Adrenal gland (tissue), 12 donors: ENCODE results near the gene ANK3. TPM values are rescaled to one million over a fixed set of nuclear protein-coding genes. Genes with fewer than 3 reads are reported as not detected.

Experiments used
- DNase-seq, 7 donors: peaks; one replicate each; pipeline ENCODE4 v3.0.0-alpha.2; 2019 to 2020
- H3K27ac ChIP-seq, 5 donors: fragments of 200-600 bp; sonication (generic) in 4 of 5; 1 replicate in 3 of 5; 2 replicates in 2 of 5; pipeline versions ENCODE4 v1.5.1 to v1.8.0; 2016 to 2020; ENCODE audit warnings: mild to moderate bottlenecking in 1 of 5
- H3K27me3 ChIP-seq: fragments of 200-600 bp; 2 replicates; pipeline ENCODE4 v1.8.0; 2021
- H3K36me3 ChIP-seq, 2 donors: fragments of 200-600 bp; replicated peaks in 1 of 2; 1 replicate in 1 of 2; 2 replicates in 1 of 2; pipeline versions ENCODE4 v1.5.1 to v1.8.0; 2018 to 2022
- H3K4me1 ChIP-seq, 2 donors: fragments of 200-600 bp; replicated peaks in 1 of 2; 1 replicate in 1 of 2; 2 replicates in 1 of 2; pipeline versions ENCODE4 v1.5.1 to v1.8.0; 2018 to 2021
- H3K4me3 ChIP-seq, 4 donors: fragments of 200-600 bp; sonication (generic) in 3 of 4; one replicate each; pipeline ENCODE4 v1.5.1; 2016 to 2018
- H3K9me3 ChIP-seq, 3 donors: fragments of 200-600 bp; sonication (generic) in 1 of 3; replicated peaks in 1 of 3; 1 replicate in 2 of 3; 2 replicates in 1 of 3; pipeline versions ENCODE4 v1.5.1 to v1.8.0; 2016 to 2021
- POLR2A ChIP-seq, 2 donors: fragments of 450-650 bp; IDR thresholded peaks; one replicate each; pipeline ENCODE4 v1.6.1; 2017; ENCODE audit warnings: antibody characterized with exemption in 2 of 2, mild to moderate bottlenecking in 2 of 2, moderate library complexity in 1 of 2
- WGBS, 4 donors: extraction: QIAGEN DNeasy Blood & Tissue Kit in 2 of 4; methylation state at CpG; one replicate each; pipeline versions ENCODE4 v1.1.5 to v1.1.7; 2013 to 2017; 5-methylcytosine and 5-hydroxymethylcytosine counted together
- intact Hi-C, 2 donors: fragments of 100-400 bp; cut with DNase I; formaldehyde crosslinking; loops; one replicate each; pipeline versions ENCODE4 v1.14.1 to v1.15.0; 2022 to 2023
- polyA plus RNA-seq, 3 donors: library from polyadenylated mRNA; stranded (reverse); fragments of 200-250 nt in 2 of 3; fragments of 350-450 nt in 1 of 3; fragmentation: Illumina TruSeq in 1 of 3; extraction: RNeasy Lipid Tissue Mini Kit (QIAGEN cat#74804) in 1 of 3; gene quantifications; one replicate each; pipeline ENCODE4 v1.2.3, GENCODE V29; 2013 to 2014
- total RNA-seq, 9 donors: library from RNA; depleted of rRNA in 4 of 9; stranded (reverse); fragments of >200 nt in 4 of 9; fragments of 120-200 nt in 1 of 9; fragmentation: NEBNext Ultra II Directional in 1 of 9; extraction: Animal tissue kit (Norgen Biotek cat#: 25700) in 1 of 9; gene quantifications; one replicate each; pipeline versions ENCODE4 v1.1.0 to v1.2.4, GENCODE V29; 2013 to 2023
- TF ChIP-seq, protein P1 (sequence below), 6 experiments: fragments of 450-650 bp in 4 of 6; fragments of 200-600 bp in 2 of 6; sonication (generic) in 1 of 6; IDR thresholded peaks; 1 replicate in 5 of 6; 2 replicates in 1 of 6; pipeline versions ENCODE4 v1.5.1 to v1.8.0; 2016 to 2021; ENCODE audit warnings: antibody characterized with exemption in 6 of 6, mild to moderate bottlenecking in 2 of 6, moderate library complexity in 1 of 6
- donor health status: healthy with polysubstance abuse.
- donor health status: Bipolar disorder and iron deficiency.
- donor health status: DM: yes; HTN: yes; CAD: no.
- donor health status: DM: no; HTN: no; CAD: no.
- donor health status: DM: no; HTN: no; CAD: no.
- donor health status: DM: yes; HTN: yes; CAD: no.

ANK3 gene
- total and polyA plus RNA-seq, 12 donors, result 2.6 to 48.1 (median 15.2) TPM

DNA sequence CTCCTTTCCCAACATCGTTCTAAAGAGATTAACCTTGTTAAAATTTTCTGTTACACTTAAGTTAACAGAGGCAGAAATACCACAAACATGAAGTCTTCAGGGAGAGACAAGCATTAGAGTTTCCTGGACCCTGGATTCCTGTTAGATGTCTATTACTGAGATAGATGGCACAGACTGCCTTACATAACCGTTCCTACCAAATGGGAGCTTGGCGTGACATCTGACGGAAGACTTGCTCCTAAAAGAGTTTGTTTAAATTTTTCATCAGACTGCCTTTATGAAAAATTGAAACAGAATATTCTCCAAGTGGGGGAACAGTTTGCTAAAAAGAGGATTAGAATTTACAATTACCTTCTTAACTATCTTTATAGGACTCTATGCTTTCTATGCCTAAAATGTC, 22.7 kb downstream of the ANK3 start:
- Histone ChIP-seq H3K27ac (no peak overlapping the region), H3K4me1 (no peaks in the 10 kb centered on the region), H3K4me3 (no peak overlapping the region), H3K36me3 (no peaks in the 10 kb centered on the region), H3K9me3 (no peaks in the 10 kb centered on the region), H3K27me3 (no peaks in the 10 kb centered on the region)
- no peak for TF ChIP-seq POLR2A (IDR thresholded peaks at IDR 0.05)
- TF ChIP-seq, protein P1, sequence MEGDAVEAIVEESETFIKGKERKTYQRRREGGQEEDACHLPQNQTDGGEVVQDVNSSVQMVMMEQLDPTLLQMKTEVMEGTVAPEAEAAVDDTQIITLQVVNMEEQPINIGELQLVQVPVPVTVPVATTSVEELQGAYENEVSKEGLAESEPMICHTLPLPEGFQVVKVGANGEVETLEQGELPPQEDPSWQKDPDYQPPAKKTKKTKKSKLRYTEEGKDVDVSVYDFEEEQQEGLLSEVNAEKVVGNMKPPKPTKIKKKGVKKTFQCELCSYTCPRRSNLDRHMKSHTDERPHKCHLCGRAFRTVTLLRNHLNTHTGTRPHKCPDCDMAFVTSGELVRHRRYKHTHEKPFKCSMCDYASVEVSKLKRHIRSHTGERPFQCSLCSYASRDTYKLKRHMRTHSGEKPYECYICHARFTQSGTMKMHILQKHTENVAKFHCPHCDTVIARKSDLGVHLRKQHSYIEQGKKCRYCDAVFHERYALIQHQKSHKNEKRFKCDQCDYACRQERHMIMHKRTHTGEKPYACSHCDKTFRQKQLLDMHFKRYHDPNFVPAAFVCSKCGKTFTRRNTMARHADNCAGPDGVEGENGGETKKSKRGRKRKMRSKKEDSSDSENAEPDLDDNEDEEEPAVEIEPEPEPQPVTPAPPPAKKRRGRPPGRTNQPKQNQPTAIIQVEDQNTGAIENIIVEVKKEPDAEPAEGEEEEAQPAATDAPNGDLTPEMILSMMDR (IDR thresholded peaks at IDR 0.05), result no peak
- DNase-seq, result no peak
- 69 to 76% (median 72%) methylated on average over 4 of the region's 4 CpGs for WGBS, 4 donors
- intact Hi-C loops, result no loop called here

DNA sequence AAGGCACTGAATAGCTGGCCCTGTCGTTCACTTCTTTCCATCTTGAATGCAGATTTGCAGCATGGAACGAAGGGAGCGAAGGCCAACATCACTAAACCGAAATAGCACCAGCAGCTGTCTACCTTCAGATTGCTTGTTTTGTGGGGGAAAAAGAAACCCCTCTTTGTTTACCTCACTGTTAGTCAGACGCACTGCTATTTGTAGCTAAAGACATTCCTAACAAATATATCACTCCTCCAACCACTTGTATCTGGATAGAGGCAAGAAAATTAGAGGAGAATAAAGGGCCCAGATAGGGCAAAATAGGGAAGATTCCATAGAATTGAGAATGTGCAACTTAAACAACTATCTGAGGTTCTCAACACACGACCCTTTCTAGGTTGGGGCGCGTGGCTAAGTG, 26.5 kb downstream of the ANK3 start:
- no peak overlapping the region for H3K4me3 ChIP-seq
- 75 to 86% (median 83%) methylated on average over 8 of the region's 8 CpGs for WGBS, 4 donors

DNA sequence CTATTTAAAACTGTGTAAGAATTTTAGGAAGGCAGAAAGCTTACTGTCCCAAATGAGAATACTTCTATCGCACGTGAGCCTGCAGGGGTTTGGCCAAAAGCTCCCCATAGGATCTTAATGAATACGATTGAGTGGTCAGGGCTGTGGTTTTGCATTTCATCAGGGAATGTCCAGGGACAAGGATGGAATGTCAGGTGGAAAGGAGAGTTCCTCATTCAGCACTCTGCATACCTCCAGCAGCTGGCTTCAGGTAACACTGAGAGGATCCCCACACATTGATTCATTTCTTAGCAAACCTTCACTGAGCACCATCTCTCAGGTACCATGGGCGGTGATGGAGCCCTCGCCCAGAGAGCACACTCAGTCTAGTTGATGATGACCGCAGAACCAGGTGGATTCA, 27.2 kb downstream of the ANK3 start:
- 92 to 94% (median 93%) methylated on average over 6 of the region's 6 CpGs for WGBS, 4 donors
- intact Hi-C loops, result no loop called here
- no peak for DNase-seq
- Histone ChIP-seq H3K4me1 (no peaks in the 10 kb centered on the region), H3K9me3 (no peaks in the 10 kb centered on the region), H3K36me3 (no peaks in the 10 kb centered on the region), H3K27me3 (no peaks in the 10 kb centered on the region), H3K27ac (no peak overlapping the region), H3K4me3 (no peak overlapping the region)
- TF ChIP-seq, protein P1 (IDR thresholded peaks at IDR 0.05), result no peak
- no peak for TF ChIP-seq POLR2A (IDR thresholded peaks at IDR 0.05)

More for the DNA sequence above, 26.5 kb downstream of the ANK3 start:
- Histone ChIP-seq H3K9me3 (no peaks in the 10 kb centered on the region), H3K27me3 (no peaks in the 10 kb centered on the region), H3K4me1 (no peaks in the 10 kb centered on the region), H3K27ac (no peak overlapping the region), H3K36me3 (no peaks in the 10 kb centered on the region)
- TF ChIP-seq, protein P1 (IDR thresholded peaks at IDR 0.05), result no peak
- TF ChIP-seq POLR2A (IDR thresholded peaks at IDR 0.05), result no peak
- DNase-seq, result no peak
- intact Hi-C loops, result no loop called here

DNA sequence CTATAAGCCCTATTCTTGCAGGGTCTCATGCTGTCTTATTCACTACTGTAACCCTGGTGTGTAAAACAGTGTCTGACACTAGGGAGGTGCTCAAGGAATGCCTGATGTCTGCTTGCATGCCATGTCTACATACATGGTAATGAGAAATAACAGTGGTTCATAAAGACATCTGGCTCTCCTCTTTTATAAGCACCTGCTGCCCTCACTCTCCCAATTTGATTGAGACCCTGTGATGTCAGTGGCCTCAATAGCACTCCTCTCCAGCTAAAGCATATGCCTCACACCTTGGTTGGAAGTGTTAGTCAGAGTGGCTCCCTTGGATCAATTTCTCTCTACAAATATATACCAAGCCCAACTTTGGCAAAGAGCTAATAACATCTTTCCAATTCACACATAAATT, 30.6 kb downstream of the ANK3 start:
- TF ChIP-seq, protein P1 (IDR thresholded peaks at IDR 0.05), result no peak
- no peak for TF ChIP-seq POLR2A (IDR thresholded peaks at IDR 0.05)
- Histone ChIP-seq H3K36me3 (no peaks in the 10 kb centered on the region), H3K27me3 (no peaks in the 10 kb centered on the region), H3K4me3 (no peak overlapping the region), H3K27ac (no peak overlapping the region), H3K4me1 (no peaks in the 10 kb centered on the region), H3K9me3 (no peaks in the 10 kb centered on the region)
- no peak for DNase-seq
- intact Hi-C loops, result no loop called here
